Measurements from ENCODE around the gene SLC22A1.
"Not testable (repeated sequence)": the region's sequence is repeated elsewhere in the genome, so short reads cannot be mapped to it uniquely, and the experiment has no call there.

Gene SLC22A1

GRCh38 chr6:160121558-160121957 lies at the start of gene SLC22A1:
Gene SLC22A1 (plus strand): TSS chr6:160121815. CDS start chr6:160121936, 121 bp downstream.
- no peak for FAIRE-seq

GRCh38 chr6:160073272-160073671 lies 48.3 kb upstream of the SLC22A1 start:
- no peak for FAIRE-seq

- FAIRE-seq, result no peak
These were observed 45.6 kb upstream of the SLC22A1 start for GRCh38 chr6:160076009-160076408.

- FAIRE-seq, result no peak
These were observed 44.6 kb upstream of the SLC22A1 start for GRCh38 chr6:160077024-160077423.

GRCh38 chr6:160077526-160077925 lies 44.1 kb upstream of the SLC22A1 start:
- FAIRE-seq, result no peak

GRCh38 chr6:160078883-160079685 lies 42.5 kb upstream of the SLC22A1 start:
- no peak for FAIRE-seq

- FAIRE-seq, result no peak
These were observed 42.0 kb upstream of the SLC22A1 start for GRCh38 chr6:160079686-160080043.

GRCh38 chr6:160080097-160080496 lies 41.5 kb upstream of the SLC22A1 start:
- no peak for FAIRE-seq

GRCh38 chr6:160081398-160081797 lies 40.2 kb upstream of the SLC22A1 start:
- FAIRE-seq, result no peak

GRCh38 chr6:160082627-160083026 lies 39.0 kb upstream of the SLC22A1 start:
- FAIRE-seq, result no peak

GRCh38 chr6:160084198-160084776 lies 37.3 kb upstream of the SLC22A1 start:
- no peak for FAIRE-seq

GRCh38 chr6:160085226-160085625 lies 36.4 kb upstream of the SLC22A1 start:
- FAIRE-seq, result no peak

GRCh38 chr6:160085713-160086505 lies 35.7 kb upstream of the SLC22A1 start:
- no peak for FAIRE-seq

GRCh38 chr6:160086754-160087153 lies 34.9 kb upstream of the SLC22A1 start:
- FAIRE-seq, result no peak

GRCh38 chr6:160088069-160088783 lies 33.4 kb upstream of the SLC22A1 start:
- peak; percentile 19 for FAIRE-seq

- no peak for FAIRE-seq
These were observed 32.7 kb upstream of the SLC22A1 start for GRCh38 chr6:160088784-160089533.

GRCh38 chr6:160089534-160089897 lies 32.1 kb upstream of the SLC22A1 start:
- FAIRE-seq, result no peak

- FAIRE-seq, result not testable (repeated sequence)
These were observed 31.0 kb upstream of the SLC22A1 start for GRCh38 chr6:160090442-160091239.

GRCh38 chr6:160092176-160092575 lies 29.4 kb upstream of the SLC22A1 start:
- FAIRE-seq, result not testable (repeated sequence)

GRCh38 chr6:160092602-160093001 lies 29.0 kb upstream of the SLC22A1 start:
- no peak for FAIRE-seq

- no peak for FAIRE-seq
These were observed 28.6 kb upstream of the SLC22A1 start for GRCh38 chr6:160093061-160093460.

- no peak for FAIRE-seq
These were observed 27.7 kb upstream of the SLC22A1 start for GRCh38 chr6:160093946-160094345.
